ENCODE results near the gene HIVEP2.
A peak's percentile ranks its signal among the peaks of the same experiment; 100 is the strongest.

HIVEP2 gene

GRCh38 chr6:142914369-142914768, 30.6 kb downstream of the HIVEP2 start:
- Histone ChIP-seq H3K36me3 (ENCODE audit: control insufficient read depth, insufficient read depth, low read length, severe bottlenecking) (no peaks in the 10 kb centered on the region), H3K27me3 (replicated peaks; ENCODE audit: control insufficient read depth, insufficient read depth, low read length) (no peaks in the 10 kb centered on the region), H3K9me3 (ENCODE audit: control insufficient read depth, low read length) (no peaks in the 10 kb centered on the region), H3K4me3 (ENCODE audit: low read length) (no peak overlapping the region), H3K9ac (ENCODE audit: low read length) (no peak overlapping the region), H3K4me1 (ENCODE audit: control insufficient read depth, insufficient read depth, low read length) (peaks cover 6% of the 10 kb centered on the region)
- DNase-seq (ENCODE audit: low read depth) = no peak

- Histone ChIP-seq H3K9ac (ENCODE audit: low read length) (no peak overlapping the region), H3K4me3 (ENCODE audit: low read length) (no peak overlapping the region), H3K4me1 (ENCODE audit: control insufficient read depth, insufficient read depth, low read length) (peaks cover 6% of the 10 kb centered on the region), H3K9me3 (ENCODE audit: control insufficient read depth, low read length) (no peaks in the 10 kb centered on the region), H3K36me3 (ENCODE audit: control insufficient read depth, insufficient read depth, low read length, severe bottlenecking) (no peaks in the 10 kb centered on the region), H3K27me3 (replicated peaks; ENCODE audit: control insufficient read depth, insufficient read depth, low read length) (no peaks in the 10 kb centered on the region)
- no peak for DNase-seq (ENCODE audit: low read depth)
These were observed 31.4 kb downstream of the HIVEP2 start for GRCh38 chr6:142913511-142914047.

- no peaks in the 10 kb centered on the region for H3K36me3 ChIP-seq (ENCODE audit: control insufficient read depth, insufficient read depth, low read length, severe bottlenecking)
- no peaks in the 10 kb centered on the region for H3K9me3 ChIP-seq (ENCODE audit: control insufficient read depth, low read length)
- H3K27me3 ChIP-seq (replicated peaks; ENCODE audit: control insufficient read depth, insufficient read depth, low read length) = no peaks in the 10 kb centered on the region
- no peak overlapping the region for H3K4me3 ChIP-seq (ENCODE audit: low read length)
- H3K9ac ChIP-seq (ENCODE audit: low read length) = no peak overlapping the region
- peaks cover 6% of the 10 kb centered on the region for H3K4me1 ChIP-seq (ENCODE audit: control insufficient read depth, insufficient read depth, low read length)
- DNase-seq (ENCODE audit: low read depth) = no peak
These were observed 31.9 kb downstream of the HIVEP2 start for GRCh38 chr6:142913036-142913510.

GRCh38 chr6:142912125-142912524, 32.9 kb downstream of the HIVEP2 start:
- no peaks in the 10 kb centered on the region for H3K9me3 ChIP-seq (ENCODE audit: control insufficient read depth, low read length)
- peaks cover 6% of the 10 kb centered on the region for H3K4me1 ChIP-seq (ENCODE audit: control insufficient read depth, insufficient read depth, low read length)

GRCh38 chr6:142911430-142911829, 33.5 kb downstream of the HIVEP2 start:
- H3K27me3 ChIP-seq (replicated peaks; ENCODE audit: control insufficient read depth, insufficient read depth, low read length) = no peaks in the 10 kb centered on the region
- H3K4me3 ChIP-seq (ENCODE audit: low read length) = no peak overlapping the region
- no peaks in the 10 kb centered on the region for H3K36me3 ChIP-seq (ENCODE audit: control insufficient read depth, insufficient read depth, low read length, severe bottlenecking)
- no peaks in the 10 kb centered on the region for H3K9me3 ChIP-seq (ENCODE audit: control insufficient read depth, low read length)
- H3K9ac ChIP-seq (ENCODE audit: low read length) = no peak overlapping the region
- H3K4me1 ChIP-seq (ENCODE audit: control insufficient read depth, insufficient read depth, low read length) = peaks cover 6% of the 10 kb centered on the region
- no peak for DNase-seq (ENCODE audit: low read depth)

More at GRCh38 chr6:142912125-142912524, 32.9 kb downstream of the HIVEP2 start:
- Histone ChIP-seq H3K9ac (ENCODE audit: low read length) (no peak overlapping the region), H3K36me3 (ENCODE audit: control insufficient read depth, insufficient read depth, low read length, severe bottlenecking) (no peaks in the 10 kb centered on the region), H3K4me3 (ENCODE audit: low read length) (no peak overlapping the region), H3K27me3 (replicated peaks; ENCODE audit: control insufficient read depth, insufficient read depth, low read length) (no peaks in the 10 kb centered on the region)
- DNase-seq (ENCODE audit: low read depth) = no peak

GRCh38 chr6:142909686-142910085, 35.3 kb downstream of the HIVEP2 start:
- Histone ChIP-seq H3K9me3 (ENCODE audit: control insufficient read depth, low read length) (no peaks in the 10 kb centered on the region), H3K9ac (ENCODE audit: low read length) (no peak overlapping the region)

GRCh38 chr6:142908235-142908634, 36.7 kb downstream of the HIVEP2 start:
- DNase-seq (ENCODE audit: low read depth) = no peak
- H3K4me3 ChIP-seq (ENCODE audit: low read length) = no peak overlapping the region
- H3K36me3 ChIP-seq (ENCODE audit: control insufficient read depth, insufficient read depth, low read length, severe bottlenecking) = no peaks in the 10 kb centered on the region

More at GRCh38 chr6:142909686-142910085, 35.3 kb downstream of the HIVEP2 start:
- no peak for DNase-seq (ENCODE audit: low read depth)
- H3K36me3 ChIP-seq (ENCODE audit: control insufficient read depth, insufficient read depth, low read length, severe bottlenecking) = no peaks in the 10 kb centered on the region
- no peaks in the 10 kb centered on the region for H3K27me3 ChIP-seq (replicated peaks; ENCODE audit: control insufficient read depth, insufficient read depth, low read length)
- peaks cover 3% of the 10 kb centered on the region for H3K4me1 ChIP-seq (ENCODE audit: control insufficient read depth, insufficient read depth, low read length)
- H3K4me3 ChIP-seq (ENCODE audit: low read length) = no peak overlapping the region

GRCh38 chr6:142907544-142907943, 37.4 kb downstream of the HIVEP2 start:
- no peaks in the 10 kb centered on the region for H3K9me3 ChIP-seq (ENCODE audit: control insufficient read depth, low read length)
- H3K4me3 ChIP-seq (ENCODE audit: low read length) = no peak overlapping the region
- H3K4me1 ChIP-seq (ENCODE audit: control insufficient read depth, insufficient read depth, low read length) = peaks cover 16% of the 10 kb centered on the region
- no peak for DNase-seq (ENCODE audit: low read depth)
- no peaks in the 10 kb centered on the region for H3K36me3 ChIP-seq (ENCODE audit: control insufficient read depth, insufficient read depth, low read length, severe bottlenecking)
- no peaks in the 10 kb centered on the region for H3K27me3 ChIP-seq (replicated peaks; ENCODE audit: control insufficient read depth, insufficient read depth, low read length)
- H3K9ac ChIP-seq (ENCODE audit: low read length) = no peak overlapping the region

More at GRCh38 chr6:142908235-142908634, 36.7 kb downstream of the HIVEP2 start:
- Histone ChIP-seq H3K27me3 (replicated peaks; ENCODE audit: control insufficient read depth, insufficient read depth, low read length) (no peaks in the 10 kb centered on the region), H3K9ac (ENCODE audit: low read length) (no peak overlapping the region), H3K9me3 (ENCODE audit: control insufficient read depth, low read length) (no peaks in the 10 kb centered on the region), H3K4me1 (ENCODE audit: control insufficient read depth, insufficient read depth, low read length) (peaks cover 9% of the 10 kb centered on the region)

- Histone ChIP-seq H3K36me3 (ENCODE audit: control insufficient read depth, insufficient read depth, low read length, severe bottlenecking) (no peaks in the 10 kb centered on the region), H3K4me1 (ENCODE audit: control insufficient read depth, insufficient read depth, low read length) (peaks cover 21% of the 10 kb centered on the region), H3K27me3 (replicated peaks; ENCODE audit: control insufficient read depth, insufficient read depth, low read length) (no peaks in the 10 kb centered on the region), H3K4me3 (ENCODE audit: low read length) (peak overlapping the region; percentile 20), H3K9me3 (ENCODE audit: control insufficient read depth, low read length) (no peaks in the 10 kb centered on the region), H3K9ac (ENCODE audit: low read length) (no peak overlapping the region)
- DNase-seq (ENCODE audit: low read depth) = no peak
These were observed 38.0 kb downstream of the HIVEP2 start for GRCh38 chr6:142906945-142907470.

- Histone ChIP-seq H3K4me3 (ENCODE audit: low read length) (no peak overlapping the region), H3K9ac (ENCODE audit: low read length) (no peak overlapping the region), H3K4me1 (ENCODE audit: control insufficient read depth, insufficient read depth, low read length) (peaks cover 43% of the 10 kb centered on the region), H3K36me3 (ENCODE audit: control insufficient read depth, insufficient read depth, low read length, severe bottlenecking) (no peaks in the 10 kb centered on the region), H3K9me3 (ENCODE audit: control insufficient read depth, low read length) (no peaks in the 10 kb centered on the region), H3K27me3 (replicated peaks; ENCODE audit: control insufficient read depth, insufficient read depth, low read length) (no peaks in the 10 kb centered on the region)
- peak; percentile 48 for DNase-seq (ENCODE audit: low read depth)
These were observed 41.2 kb downstream of the HIVEP2 start for GRCh38 chr6:142903812-142904211.

- peak; percentile 96 for DNase-seq (ENCODE audit: low read depth)
- peak overlapping the region; percentile 68 for H3K4me3 ChIP-seq (ENCODE audit: low read length)
- H3K27me3 ChIP-seq (replicated peaks; ENCODE audit: control insufficient read depth, insufficient read depth, low read length) = no peaks in the 10 kb centered on the region
- H3K9me3 ChIP-seq (ENCODE audit: control insufficient read depth, low read length) = no peaks in the 10 kb centered on the region
- H3K9ac ChIP-seq (ENCODE audit: low read length) = peak overlapping the region; percentile 55
- H3K36me3 ChIP-seq (ENCODE audit: control insufficient read depth, insufficient read depth, low read length, severe bottlenecking) = no peaks in the 10 kb centered on the region
- peaks cover 46% of the 10 kb centered on the region for H3K4me1 ChIP-seq (ENCODE audit: control insufficient read depth, insufficient read depth, low read length)
These were observed 42.3 kb downstream of the HIVEP2 start for GRCh38 chr6:142902636-142903053.

GRCh38 chr6:142901611-142902010, 43.4 kb downstream of the HIVEP2 start:
- Histone ChIP-seq H3K9ac (ENCODE audit: low read length) (no peak overlapping the region), H3K4me1 (ENCODE audit: control insufficient read depth, insufficient read depth, low read length) (peaks cover 46% of the 10 kb centered on the region), H3K4me3 (ENCODE audit: low read length) (no peak overlapping the region), H3K9me3 (ENCODE audit: control insufficient read depth, low read length) (no peaks in the 10 kb centered on the region), H3K27me3 (replicated peaks; ENCODE audit: control insufficient read depth, insufficient read depth, low read length) (no peaks in the 10 kb centered on the region), H3K36me3 (ENCODE audit: control insufficient read depth, insufficient read depth, low read length, severe bottlenecking) (no peaks in the 10 kb centered on the region)
- no peak for DNase-seq (ENCODE audit: low read depth)
